Activated CD4-positive, alpha-beta T cell treated with anti-CD3 and anti-CD28 coated beads for 24 hours (primary cell): ENCODE measurements around the gene RNF224.

Experiments used
- DNase-seq, 2 donors: peaks; one replicate each; pipeline ENCODE4 v3.0.0-alpha.2; 2020; ENCODE audit warnings: low read depth in 2 of 2

Gene RNF224

DNA sequence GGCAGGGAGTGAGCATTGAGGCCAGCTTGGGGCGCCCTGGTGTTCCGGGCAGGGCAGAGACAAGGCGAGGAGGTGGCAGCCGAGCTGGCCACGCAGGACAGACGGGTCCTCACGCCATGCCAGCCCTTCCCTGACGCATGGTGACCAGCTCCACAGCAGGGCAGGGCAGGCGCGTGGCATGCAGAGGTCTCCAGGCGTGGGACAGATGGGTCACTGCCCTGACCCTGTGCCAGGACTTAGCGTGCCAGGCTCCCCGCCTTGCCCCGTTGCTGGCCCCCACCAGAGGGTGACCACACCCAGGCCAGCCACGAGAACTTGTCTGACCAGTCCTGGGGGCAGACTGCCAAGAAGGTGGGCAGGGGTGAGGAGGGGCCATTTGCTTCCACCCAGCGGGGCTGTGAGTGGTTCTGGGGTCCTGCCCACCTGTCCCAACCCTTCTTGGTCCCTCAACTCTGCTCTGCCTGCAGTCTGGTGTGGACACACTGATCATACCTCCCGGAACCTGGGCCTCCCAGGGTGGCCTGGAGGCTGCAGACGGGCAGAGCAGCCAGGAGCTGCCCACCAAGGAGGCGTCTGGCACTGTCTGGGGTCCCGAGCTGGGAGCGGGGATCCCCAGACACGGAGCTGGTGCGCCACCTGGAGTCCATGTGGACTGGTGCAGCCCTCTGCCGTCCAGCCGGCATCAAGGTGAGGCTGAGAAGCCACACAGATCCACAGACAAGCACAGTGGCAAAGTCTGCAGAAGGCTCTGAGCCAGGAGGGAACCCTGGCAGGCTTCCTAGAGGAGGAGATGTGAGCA, at the start of gene RNF224:
TSS of gene RNF224 (plus strand) at position 449 of the 799 bp plus-strand sequence. CDS start 834 bp downstream, outside the sequence.
- peak; percentile 67 to 74 for DNase-seq

DNA sequence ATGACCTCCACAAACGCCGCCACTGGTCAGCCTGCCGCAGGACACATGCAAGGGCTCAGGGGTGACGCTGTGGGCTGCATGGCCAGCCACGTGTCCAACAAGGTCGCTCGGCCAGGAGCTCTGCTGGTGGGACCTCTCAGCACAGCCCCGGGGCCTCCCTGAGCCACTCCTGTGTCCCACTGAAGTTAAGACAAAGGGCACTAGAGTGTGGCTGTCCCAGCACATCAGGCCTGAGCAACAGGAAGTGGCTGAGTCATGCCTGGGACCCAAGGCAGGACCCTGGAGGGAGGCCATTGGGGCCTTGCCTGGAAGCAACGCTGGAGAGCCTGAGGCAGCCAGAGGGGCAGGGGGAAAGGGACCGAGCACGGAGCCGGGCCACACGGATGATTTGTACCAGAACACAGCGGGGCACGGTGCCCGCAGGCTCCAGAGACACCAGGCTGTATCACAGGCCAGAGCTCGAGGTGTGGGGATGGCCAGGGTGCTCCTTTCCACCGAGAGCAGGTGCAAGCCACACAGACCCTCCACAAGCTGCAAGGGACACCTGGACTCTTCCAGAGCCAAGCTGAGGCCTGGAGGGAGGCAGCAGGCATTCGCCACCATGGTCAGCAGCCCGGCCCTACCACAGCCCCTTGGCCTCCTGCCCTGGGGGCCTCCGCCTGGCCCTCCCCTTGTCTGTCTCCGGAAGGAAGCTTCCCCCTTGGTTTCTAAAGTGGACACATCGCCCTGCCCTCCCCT, 48.9 kb upstream of the RNF224 start:
- DNase-seq: no peak

DNA sequence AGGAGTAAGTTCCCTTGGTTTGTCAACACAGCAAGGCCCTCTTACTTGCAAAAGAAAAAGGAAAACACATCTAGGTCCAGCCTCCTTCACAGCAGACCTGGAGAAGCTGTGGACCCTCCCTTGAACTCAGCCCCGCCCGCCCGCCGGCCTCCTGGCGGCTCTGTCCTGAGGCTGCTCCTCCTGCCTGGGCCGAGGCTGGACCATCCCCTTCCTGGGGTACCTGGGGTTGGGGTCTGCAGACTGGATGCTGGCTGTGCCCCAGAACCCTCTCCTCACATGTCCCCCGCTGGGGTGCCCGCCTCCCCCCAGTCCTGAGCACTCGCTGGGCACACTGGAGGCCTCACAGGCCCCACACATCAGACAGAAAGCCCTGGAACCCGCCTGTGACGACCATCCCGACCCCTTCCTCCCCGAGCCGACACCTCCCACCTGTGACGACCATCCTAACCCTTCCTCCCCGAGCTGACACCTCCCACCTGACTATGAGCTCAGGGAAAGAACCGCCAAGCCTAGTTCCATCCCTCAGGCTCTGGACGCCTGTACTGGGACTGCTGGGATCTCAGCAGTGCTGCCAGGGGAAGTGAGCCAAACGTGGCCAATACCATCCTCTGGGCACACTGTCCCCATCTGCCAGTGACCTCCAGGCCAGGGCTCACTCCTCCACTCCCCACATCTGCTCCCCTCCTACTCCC, 48.2 kb upstream of the RNF224 start:
- DNase-seq: no peak

DNA sequence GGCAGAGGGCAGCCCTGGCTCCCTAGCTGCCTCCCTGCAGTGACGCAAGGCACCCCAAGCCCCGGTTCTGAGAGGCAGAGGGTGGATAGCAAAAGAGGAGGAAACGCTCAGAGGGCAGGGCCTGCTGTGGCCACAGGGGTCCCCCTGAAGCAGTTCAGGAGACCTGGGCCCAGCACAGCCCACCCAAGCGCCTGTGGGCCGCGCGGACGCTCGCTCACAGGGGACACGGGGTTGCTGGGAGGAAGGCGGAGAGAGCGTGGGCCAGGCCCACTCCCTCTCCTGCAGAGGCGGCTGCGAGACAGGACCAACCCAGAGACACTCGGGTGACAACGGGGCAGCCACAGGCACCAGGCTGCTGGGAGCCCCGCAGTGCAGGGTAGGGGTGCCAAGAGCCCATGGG, 47.5 kb upstream of the RNF224 start:
- no peak for DNase-seq

DNA sequence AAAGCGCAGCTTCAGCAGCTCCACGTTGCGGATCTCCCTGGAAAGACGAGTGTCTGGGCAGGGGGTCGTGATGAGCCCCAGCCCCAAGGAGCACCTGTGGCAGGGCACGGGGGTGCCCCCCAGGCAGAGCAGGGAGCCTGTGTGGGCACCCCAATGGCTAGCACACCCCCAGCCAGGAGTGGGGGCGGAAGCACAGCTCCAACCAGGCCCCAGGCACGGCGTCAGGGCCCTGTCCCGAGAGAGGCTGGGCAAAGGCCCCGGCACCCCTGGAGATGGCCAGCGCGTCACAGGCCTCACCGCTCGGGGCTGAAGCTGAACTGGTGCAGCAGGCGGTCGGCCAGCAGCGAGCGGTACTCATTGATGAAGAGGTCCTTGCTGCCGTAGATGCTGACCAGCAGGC, 46.8 kb upstream of the RNF224 start:
- no peak for DNase-seq

DNA sequence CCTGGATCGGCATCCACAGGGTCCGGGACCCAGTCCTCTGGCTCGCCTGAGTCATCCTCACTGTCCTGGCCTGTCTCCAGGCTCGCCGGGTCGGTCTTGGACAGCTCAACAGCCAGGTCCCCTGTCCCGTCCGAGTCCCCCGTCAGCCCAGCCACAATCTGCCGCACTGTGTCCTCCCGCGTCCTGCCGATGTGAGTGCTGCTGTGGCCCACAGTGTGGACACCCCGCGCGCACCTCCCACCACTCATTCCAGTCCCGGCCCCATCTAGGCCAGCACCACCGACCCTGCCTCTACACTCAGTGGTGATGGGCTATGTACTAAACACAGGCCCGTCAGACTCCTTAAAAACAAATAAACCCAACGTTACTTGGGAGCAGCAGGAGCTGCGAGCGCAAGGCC, 45.6 kb upstream of the RNF224 start:
- no peak for DNase-seq

DNA sequence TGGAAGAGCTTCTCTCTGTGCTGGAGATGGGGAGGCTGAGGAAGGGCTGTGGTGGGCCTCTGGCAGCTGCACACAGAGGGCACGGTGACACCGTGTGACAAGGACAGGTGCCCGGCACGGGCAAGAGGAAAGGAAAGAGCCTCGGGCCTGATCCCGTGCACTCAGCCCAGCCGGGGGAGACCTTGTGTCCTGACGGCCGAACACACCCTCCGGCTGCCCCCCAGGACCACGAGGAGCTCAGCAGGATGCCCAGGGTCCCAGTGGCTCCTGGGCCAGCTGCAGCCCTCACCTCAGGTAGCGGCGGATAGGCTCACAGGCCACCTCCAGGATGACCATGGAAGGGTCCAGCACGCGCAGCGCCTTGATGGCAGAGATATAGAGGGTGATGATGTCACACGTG, 44.5 kb upstream of the RNF224 start:
- no peak for DNase-seq

DNA sequence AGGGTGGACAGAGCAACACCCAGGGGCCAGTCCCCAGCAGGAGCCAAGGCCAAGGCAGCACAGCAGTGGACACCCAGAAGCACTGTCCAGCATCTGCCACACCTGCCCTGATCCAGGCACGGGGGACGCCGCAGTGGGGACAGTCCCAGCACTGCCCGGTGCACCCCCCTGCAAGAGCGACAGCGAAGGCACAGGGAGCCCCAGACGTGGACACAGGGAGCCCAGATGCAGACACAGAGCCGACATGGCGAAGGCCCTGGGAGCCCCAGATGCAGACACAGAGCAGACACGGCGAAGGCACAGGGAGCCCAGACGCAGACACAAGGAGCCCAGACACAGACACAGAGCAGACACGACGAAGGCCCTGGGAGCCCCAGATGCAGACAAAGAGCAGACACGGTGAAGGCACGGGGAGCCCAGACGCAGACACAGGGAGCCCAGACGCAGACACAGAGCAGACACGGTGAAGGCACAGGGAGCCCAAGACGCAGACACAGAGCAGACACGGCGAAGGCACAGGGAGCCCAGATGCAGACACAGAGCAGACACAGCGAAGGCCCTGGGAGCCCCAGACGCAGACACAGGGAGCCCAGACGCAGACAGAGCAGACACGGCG, 43.2 kb upstream of the RNF224 start:
- no peak for DNase-seq

DNA sequence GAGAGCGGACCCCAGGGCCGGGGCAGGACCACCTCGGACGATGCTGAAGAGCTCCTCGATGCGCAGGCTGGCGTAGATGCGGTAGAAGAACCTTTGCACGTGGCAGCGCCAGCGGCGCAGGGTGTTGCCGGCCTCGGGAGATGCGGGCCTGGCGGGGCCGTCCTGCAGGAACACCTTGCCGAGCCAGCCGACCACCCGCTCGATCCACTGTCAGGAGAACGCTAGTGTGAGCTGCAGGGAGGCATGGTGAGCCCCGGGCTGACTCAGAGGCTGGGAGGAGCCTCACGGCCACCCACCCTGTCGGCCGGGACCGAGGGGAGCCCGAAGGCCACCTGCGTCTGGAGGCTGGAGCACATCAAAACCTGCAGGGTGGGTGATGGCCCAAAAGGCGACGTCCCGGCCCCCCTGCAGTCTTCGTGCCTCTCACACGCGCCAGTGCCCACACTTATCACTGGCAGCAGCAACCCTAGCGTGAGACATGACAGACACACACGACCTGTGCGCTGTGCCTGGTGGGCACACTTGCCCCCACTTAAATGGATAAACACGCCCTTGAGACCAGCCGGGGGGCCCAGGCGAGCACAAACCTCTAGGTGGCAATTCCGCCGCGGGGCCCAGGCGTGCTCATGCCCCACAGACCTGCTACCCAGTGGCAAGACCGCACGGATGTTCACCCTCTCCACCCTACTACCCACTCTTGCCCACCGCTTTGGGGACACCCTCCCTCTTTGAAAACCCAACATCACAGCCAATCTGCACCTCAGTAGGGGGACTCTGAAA, 42.2 kb upstream of the RNF224 start:
- DNase-seq: no peak

DNA sequence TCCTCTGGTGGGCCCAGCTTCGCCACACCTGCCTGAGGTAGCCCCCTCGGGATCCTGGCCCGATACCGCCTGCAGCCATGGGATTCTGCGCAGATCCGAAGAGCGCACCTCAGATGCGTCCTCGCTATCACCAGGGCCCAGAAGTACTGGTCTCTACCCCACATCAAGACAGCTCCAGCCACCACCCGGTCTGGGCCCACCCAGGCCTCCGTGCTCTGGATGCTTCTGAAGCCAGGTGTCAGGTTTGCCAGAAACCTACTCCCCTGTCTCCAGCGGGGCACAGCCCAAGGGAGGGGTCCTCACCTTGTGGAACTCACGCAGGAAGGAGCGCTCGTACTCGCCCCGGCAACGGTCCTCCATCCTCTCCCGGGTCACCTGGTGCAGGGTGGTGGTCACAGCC, 41.4 kb upstream of the RNF224 start:
- DNase-seq: no peak

DNA sequence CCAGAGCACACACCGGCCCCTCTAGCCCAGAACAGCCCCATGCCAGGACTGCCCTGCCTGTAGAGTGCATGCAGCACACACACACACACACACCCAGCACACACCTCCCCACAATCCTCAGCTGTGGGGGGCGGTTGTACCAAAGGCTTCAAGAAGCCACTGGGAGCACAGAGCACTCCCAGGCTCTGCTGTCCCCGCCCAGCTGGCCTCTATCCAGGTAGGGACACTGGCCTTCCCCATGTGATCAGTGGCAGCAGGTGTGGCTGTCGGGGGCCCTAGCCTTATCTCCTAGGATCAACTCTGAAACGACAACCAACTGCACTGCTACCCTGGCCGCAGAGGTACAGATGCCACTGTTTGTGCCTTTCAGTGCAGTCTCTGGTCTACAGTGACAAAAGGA, 40.9 kb upstream of the RNF224 start:
- DNase-seq: no peak

DNA sequence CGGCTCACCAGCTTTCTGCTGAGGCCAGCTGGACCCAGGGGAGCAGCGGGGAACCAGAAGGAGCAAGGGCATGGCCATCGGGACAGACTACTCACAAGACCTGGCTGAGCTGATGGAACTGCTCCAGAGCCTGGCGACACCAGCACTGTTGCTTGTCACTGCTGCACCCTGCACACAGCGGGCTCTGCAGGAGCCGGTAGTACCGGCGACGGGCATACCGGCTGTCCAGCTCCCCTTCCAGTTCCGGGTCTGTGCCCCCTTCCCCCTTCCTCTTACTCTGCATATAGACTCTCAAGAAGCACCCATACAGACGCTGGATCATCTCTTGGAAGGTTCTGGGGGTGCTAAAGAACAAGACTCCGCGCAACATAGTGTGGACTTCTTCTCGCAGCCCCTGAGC, 39.9 kb upstream of the RNF224 start:
- DNase-seq: no peak

DNA sequence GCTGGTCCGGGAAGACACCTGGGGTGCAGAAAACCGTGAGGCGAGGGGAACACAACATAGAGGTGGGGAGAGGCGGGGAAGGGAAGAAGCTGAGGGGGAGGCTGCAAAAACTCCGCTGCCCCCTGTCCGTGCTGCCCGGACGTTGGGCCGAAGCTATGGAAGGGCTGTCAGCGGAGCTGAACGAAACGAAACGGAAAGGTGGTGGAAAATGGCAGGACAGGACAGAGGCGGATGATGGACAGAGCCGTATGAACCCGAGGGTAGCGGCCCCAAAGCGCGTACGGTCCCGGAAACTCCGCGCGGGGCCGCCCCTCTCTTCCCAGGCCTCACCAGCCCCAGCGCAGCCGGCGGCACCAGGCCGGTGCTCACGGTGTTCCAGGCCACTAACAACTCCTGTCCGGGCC, 39.2 kb upstream of the RNF224 start:
- no peak for DNase-seq

DNA sequence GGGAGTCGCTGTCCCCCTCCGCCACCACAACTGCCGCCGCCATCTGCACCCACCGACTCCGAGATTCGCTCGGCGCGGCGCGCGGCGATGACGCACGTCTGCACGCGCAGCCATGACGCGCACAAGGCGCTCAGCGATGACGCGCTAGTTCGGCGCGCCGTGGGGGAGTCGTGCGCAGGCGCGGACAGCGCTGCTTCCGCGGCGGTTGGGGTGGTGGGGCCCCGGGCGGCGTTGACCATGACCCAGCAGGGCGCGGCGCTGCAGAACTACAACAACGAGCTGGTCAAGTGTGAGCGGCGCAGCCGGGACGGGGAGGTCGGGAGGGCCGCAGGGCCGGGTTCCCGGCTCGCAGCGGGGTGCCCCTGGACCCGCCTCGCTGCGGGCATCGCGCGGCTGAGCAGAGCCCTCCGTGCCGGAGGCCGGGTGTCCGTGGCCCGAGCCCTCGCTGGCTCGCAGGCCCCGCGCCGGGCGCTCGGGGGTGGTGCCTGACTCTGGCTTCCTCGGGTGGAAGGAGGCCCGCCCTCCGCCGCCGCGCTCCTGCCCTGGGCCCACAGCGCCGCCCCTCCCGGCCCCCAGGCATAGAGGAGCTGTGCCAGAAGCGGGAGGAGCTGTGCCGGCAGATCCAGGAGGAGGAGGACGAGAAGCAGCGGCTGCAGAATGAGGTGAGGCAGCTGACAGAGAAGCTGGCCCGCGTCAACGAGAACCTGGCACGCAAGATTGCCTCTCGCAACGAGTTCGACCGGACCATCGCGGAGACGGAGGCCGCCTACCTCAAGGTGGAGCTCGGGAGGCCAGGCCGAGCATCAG, 38.6 kb upstream of the RNF224 start, which contains the start of the genes ANAPC2 and SSNA1:
TSS of gene ANAPC2 (minus strand) at position 71 of the 807 bp plus-strand sequence. CDS start at position 43, 28 bp downstream.
TSS of gene SSNA1 (plus strand) at position 187 of the 807 bp plus-strand sequence. CDS start at position 238, 51 bp downstream.
- DNase-seq: peak; percentile 88 to 90

DNA sequence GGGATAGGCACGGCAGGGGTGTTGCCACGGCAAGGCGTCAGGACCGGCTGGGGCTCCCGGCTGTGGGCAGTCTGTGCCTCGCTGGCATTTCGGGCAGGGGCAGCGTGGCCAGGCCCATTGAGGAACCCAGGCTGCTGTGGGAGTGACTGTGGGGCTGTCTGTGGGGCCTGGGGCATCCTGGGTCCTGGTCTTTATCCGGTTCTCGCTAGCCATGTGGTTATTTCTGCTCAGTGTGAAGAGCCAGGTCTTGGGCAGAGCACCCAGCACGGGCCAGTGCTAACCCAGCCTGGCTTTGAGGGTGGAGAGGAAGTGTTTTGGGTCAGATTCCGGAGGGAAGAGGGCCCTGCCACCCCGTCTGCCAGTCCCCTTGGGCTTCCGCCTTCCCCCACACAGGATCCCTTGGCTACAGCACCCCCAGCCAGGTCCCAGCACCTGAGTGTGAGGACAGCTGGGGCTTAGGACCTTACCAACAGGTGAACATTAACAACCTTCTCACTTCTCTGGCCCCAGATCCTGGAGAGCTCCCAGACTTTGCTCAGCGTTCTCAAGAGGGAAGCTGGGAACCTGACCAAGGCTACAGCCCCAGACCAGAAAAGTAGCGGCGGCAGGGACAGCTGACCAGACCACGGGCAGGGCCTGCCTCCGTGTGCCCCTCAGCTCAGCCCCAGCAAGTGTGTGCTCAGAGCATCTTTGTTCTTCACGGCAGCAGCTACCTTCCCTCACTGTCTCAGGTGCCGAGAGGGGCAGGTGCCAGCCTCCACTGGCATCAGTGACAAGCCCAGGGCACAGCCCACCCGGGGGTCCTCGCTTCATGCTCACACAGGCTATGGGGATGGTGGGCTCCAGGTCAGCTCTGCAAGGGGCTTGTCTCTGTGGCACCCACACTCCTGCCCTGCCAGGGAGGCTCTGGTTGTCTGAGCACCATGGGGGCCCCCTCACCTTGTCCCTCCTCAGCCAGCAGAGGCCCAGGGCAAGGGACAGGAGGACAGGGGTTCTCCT, 37.7 kb upstream of the RNF224 start:
- DNase-seq: no peak

DNA sequence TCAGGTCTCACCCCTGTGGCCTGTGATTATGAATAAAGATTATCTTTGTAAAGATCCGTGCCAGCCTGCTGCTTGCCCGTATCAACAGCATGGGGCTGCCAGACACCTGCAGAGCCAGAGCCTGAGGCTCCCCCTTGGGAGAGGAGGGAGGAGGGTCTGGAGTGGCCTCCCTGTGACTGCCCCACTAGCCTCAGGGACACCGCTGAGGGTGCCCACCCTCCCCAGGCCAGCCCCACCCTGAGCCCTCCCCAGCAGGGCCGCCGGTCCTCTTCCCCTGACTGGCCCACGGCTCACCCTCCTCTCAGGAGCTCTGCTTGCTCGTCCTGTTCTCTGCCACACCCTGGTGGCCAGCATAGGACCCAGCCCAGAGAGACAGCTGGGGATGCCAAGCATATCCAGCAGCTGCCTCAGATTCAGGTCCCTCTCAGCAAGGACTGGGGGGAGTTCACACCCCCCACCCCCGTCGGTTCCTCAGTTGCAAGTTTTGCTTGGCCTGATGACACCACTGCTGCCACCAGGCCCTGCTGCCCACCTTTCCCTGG, 36.9 kb upstream of the RNF224 start:
- DNase-seq: no peak

DNA sequence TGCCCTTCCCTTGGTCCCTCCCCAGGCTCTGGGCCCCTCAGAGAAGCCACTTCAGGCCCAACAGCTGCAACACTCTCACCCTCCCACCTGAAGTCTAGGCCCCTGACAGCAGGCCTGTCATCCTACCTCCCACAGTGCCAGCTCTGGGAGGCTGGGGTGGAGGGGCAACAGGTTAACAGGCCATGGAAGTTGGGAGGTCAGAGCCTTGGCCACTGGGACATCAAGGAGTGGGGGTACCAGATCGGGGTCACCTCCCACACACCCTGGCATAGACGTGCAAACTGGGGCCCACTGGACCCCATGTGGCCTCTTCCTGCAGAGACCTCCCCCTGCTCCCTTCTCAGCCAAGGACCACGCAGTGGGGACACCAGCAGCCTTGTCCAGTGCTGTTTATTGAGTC, 36.1 kb upstream of the RNF224 start:
- DNase-seq: no peak

DNA sequence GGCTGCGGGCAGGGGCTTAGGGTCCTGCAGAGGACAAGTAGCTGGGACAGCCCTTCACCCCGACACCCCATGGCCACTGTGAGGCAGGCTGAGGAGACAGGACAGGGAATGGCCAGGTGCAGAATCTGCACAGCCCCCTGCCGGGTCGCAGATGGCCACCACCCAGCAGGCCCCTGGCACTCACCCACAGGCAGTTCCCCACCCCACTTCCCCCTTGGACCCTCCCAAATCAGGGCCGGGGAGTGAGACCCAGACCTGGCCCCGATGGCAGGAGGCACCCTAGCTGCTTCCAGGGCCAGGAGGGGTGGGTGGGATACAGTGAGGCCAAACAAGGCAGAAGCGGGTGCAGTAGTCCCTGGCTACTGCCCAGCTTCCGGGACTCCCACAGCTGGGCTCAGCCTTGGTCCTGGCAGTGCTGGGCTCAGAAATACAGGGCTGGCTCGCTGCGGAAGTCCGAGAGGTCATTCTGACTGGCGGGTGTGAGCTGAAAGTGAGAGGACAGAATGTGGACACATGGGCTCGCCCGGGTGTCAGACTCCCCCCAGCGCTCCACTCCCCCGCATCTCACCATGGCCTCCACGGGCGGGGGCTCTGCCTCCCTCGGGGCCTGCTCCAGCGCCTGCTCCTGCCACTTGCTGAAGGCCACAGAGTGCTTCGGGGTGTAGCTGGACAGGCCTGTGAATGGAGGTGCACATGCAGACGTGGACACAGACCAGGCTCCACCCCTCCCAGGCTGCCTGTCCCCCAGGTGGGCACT, 35.4 kb upstream of the RNF224 start:
- no peak for DNase-seq
